IPS-18a (cell line): ENCODE results near the gene P4HA2.

ENCODE experiments used
- H3K27ac ChIP-seq: one replicate; pipeline ENCODE4 v1.5.1; 2013; ENCODE audit warnings: low read length
- H3K27me3 ChIP-seq: one replicate; pipeline ENCODE4 v1.6.1; 2013; ENCODE audit warnings: mild to moderate bottlenecking, low read length; ENCODE audit not compliant: control insufficient read depth, insufficient read depth
- H3K36me3 ChIP-seq: one replicate; pipeline ENCODE4 v1.6.1; 2013; ENCODE audit warnings: low read depth, low read length; ENCODE audit not compliant: control insufficient read depth
- H3K4me1 ChIP-seq: one replicate; pipeline ENCODE4 v1.6.1; 2013; ENCODE audit warnings: low read depth, low read length; ENCODE audit not compliant: control insufficient read depth
- H3K4me3 ChIP-seq: one replicate; pipeline ENCODE4 v1.5.1; 2013; ENCODE audit warnings: low read length
- H3K9ac ChIP-seq: one replicate; pipeline ENCODE4 v1.6.1; 2013; ENCODE audit warnings: mild to moderate bottlenecking, low read length, moderate library complexity
- H3K9me3 ChIP-seq: one replicate; pipeline ENCODE4 v1.6.1; 2013; ENCODE audit warnings: low read depth, low read length; ENCODE audit not compliant: control insufficient read depth

The P4HA2 gene

GRCh38 chr5:132226516-132227234 is 978 bp downstream of the P4HA2 start:
- Histone ChIP-seq H3K4me1 (no peaks in the 10 kb centered on the region), H3K9ac (no peak overlapping the region), H3K27me3 (peaks cover 33% of the 10 kb centered on the region), H3K36me3 (no peaks in the 10 kb centered on the region), H3K9me3 (no peaks in the 10 kb centered on the region), H3K4me3 (peak overlapping the region; percentile 52), H3K27ac (no peak overlapping the region)

GRCh38 chr5:132225165-132226032 is 2.3 kb downstream of the P4HA2 start:
- Histone ChIP-seq H3K27me3 (peaks cover 33% of the 10 kb centered on the region), H3K9ac (no peak overlapping the region), H3K4me1 (no peaks in the 10 kb centered on the region), H3K9me3 (no peaks in the 10 kb centered on the region), H3K4me3 (no peak overlapping the region), H3K27ac (no peak overlapping the region), H3K36me3 (no peaks in the 10 kb centered on the region)

GRCh38 chr5:132224716-132225115 is 2.9 kb downstream of the P4HA2 start:
- no peak overlapping the region for H3K9ac ChIP-seq
- H3K4me1 ChIP-seq = no peaks in the 10 kb centered on the region
- H3K27me3 ChIP-seq = peaks cover 33% of the 10 kb centered on the region
- H3K36me3 ChIP-seq = no peaks in the 10 kb centered on the region
- H3K27ac ChIP-seq = no peak overlapping the region
- H3K9me3 ChIP-seq = no peaks in the 10 kb centered on the region
- no peak overlapping the region for H3K4me3 ChIP-seq

GRCh38 chr5:132223861-132224260 is 3.8 kb downstream of the P4HA2 start:
- no peaks in the 10 kb centered on the region for H3K9me3 ChIP-seq
- H3K4me3 ChIP-seq = no peak overlapping the region
- H3K9ac ChIP-seq = no peak overlapping the region
- H3K4me1 ChIP-seq = no peaks in the 10 kb centered on the region
- no peak overlapping the region for H3K27ac ChIP-seq
- no peaks in the 10 kb centered on the region for H3K36me3 ChIP-seq
- H3K27me3 ChIP-seq = peaks cover 24% of the 10 kb centered on the region

GRCh38 chr5:132222649-132223038 is 5.0 kb downstream of the P4HA2 start:
- H3K4me3 ChIP-seq = no peak overlapping the region
- peaks cover 16% of the 10 kb centered on the region for H3K27me3 ChIP-seq
- no peaks in the 10 kb centered on the region for H3K36me3 ChIP-seq
- H3K9me3 ChIP-seq = no peaks in the 10 kb centered on the region
- H3K9ac ChIP-seq = no peak overlapping the region
- no peak overlapping the region for H3K27ac ChIP-seq
- H3K4me1 ChIP-seq = no peaks in the 10 kb centered on the region

GRCh38 chr5:132221781-132222648 is 5.6 kb downstream of the P4HA2 start:
- no peak overlapping the region for H3K9ac ChIP-seq
- no peak overlapping the region for H3K4me3 ChIP-seq
- H3K9me3 ChIP-seq = no peaks in the 10 kb centered on the region
- H3K27me3 ChIP-seq = peaks cover 12% of the 10 kb centered on the region
- no peak overlapping the region for H3K27ac ChIP-seq
- no peaks in the 10 kb centered on the region for H3K4me1 ChIP-seq
- H3K36me3 ChIP-seq = no peaks in the 10 kb centered on the region

GRCh38 chr5:132220491-132220890 is 7.2 kb downstream of the P4HA2 start:
- no peak overlapping the region for H3K27ac ChIP-seq
- H3K9ac ChIP-seq = no peak overlapping the region
- H3K27me3 ChIP-seq = no peaks in the 10 kb centered on the region
- H3K4me3 ChIP-seq = no peak overlapping the region
- no peaks in the 10 kb centered on the region for H3K36me3 ChIP-seq
- H3K9me3 ChIP-seq = no peaks in the 10 kb centered on the region
- H3K4me1 ChIP-seq = no peaks in the 10 kb centered on the region

- H3K27ac ChIP-seq = no peak overlapping the region
- no peaks in the 10 kb centered on the region for H3K36me3 ChIP-seq
- no peak overlapping the region for H3K9ac ChIP-seq
- H3K27me3 ChIP-seq = no peaks in the 10 kb centered on the region
- no peak overlapping the region for H3K4me3 ChIP-seq
- H3K9me3 ChIP-seq = no peaks in the 10 kb centered on the region
- H3K4me1 ChIP-seq = no peaks in the 10 kb centered on the region
Measured at GRCh38 chr5:132219981-132220380, 7.7 kb downstream of the P4HA2 start.

GRCh38 chr5:132219289-132219970 is 8.2 kb downstream of the P4HA2 start:
- H3K36me3 ChIP-seq = no peaks in the 10 kb centered on the region
- no peaks in the 10 kb centered on the region for H3K9me3 ChIP-seq
- H3K4me1 ChIP-seq = no peaks in the 10 kb centered on the region
- no peak overlapping the region for H3K4me3 ChIP-seq
- no peak overlapping the region for H3K9ac ChIP-seq
- H3K27ac ChIP-seq = no peak overlapping the region
- H3K27me3 ChIP-seq = no peaks in the 10 kb centered on the region

- no peak overlapping the region for H3K27ac ChIP-seq
- no peaks in the 10 kb centered on the region for H3K4me1 ChIP-seq
- H3K36me3 ChIP-seq = no peaks in the 10 kb centered on the region
- no peak overlapping the region for H3K9ac ChIP-seq
- H3K9me3 ChIP-seq = no peaks in the 10 kb centered on the region
- no peak overlapping the region for H3K4me3 ChIP-seq
- no peaks in the 10 kb centered on the region for H3K27me3 ChIP-seq
Measured at GRCh38 chr5:132218321-132218720, 9.3 kb downstream of the P4HA2 start.

- H3K9me3 ChIP-seq = no peaks in the 10 kb centered on the region
- no peak overlapping the region for H3K4me3 ChIP-seq
- no peaks in the 10 kb centered on the region for H3K27me3 ChIP-seq
- no peaks in the 10 kb centered on the region for H3K4me1 ChIP-seq
- H3K27ac ChIP-seq = no peak overlapping the region
- H3K9ac ChIP-seq = no peak overlapping the region
- no peaks in the 10 kb centered on the region for H3K36me3 ChIP-seq
Measured at GRCh38 chr5:132215329-132215728, 12.3 kb downstream of the P4HA2 start.
